Skeletal muscle satellite cell (primary cell): Measurements from ENCODE around the gene OBSCN.

ENCODE experiments used
- H3K27me3 ChIP-seq: 2 replicates; pipeline ENCODE4 v1.7.0; 2013; ENCODE audit warnings: low read length; ENCODE audit not compliant: control insufficient read depth, insufficient read depth
- H3K36me3 ChIP-seq: 2 replicates; pipeline ENCODE4 v1.7.0; 2013; ENCODE audit warnings: mild to moderate bottlenecking, control low read depth, low read length; ENCODE audit not compliant: insufficient read depth
- H3K4me1 ChIP-seq: 2 replicates; pipeline ENCODE4 v1.7.0; 2013; ENCODE audit warnings: low read length; ENCODE audit not compliant: control insufficient read depth, insufficient read depth
- H3K4me2 ChIP-seq: 2 replicates; pipeline ENCODE4 v1.7.0; 2013; ENCODE audit warnings: mild to moderate bottlenecking, low read length
- H3K4me3 ChIP-seq: 2 replicates; pipeline ENCODE4 v1.7.0; 2013; ENCODE audit warnings: low read length
- H3K9ac ChIP-seq: 2 replicates; pipeline ENCODE4 v1.7.0; 2013; ENCODE audit warnings: mild to moderate bottlenecking, low read depth, low read length, moderate library complexity
- H3K9me3 ChIP-seq: replicated peaks from 2 replicates; pipeline ENCODE4 v1.7.0; 2013; ENCODE audit warnings: mild to moderate bottlenecking, control low read depth, low read length

The OBSCN gene

GRCh38 chr1:228370941-228371740 is 163.3 kb downstream of the OBSCN start:
- Histone ChIP-seq H3K4me3 (no peak overlapping the region), H3K36me3 (no peaks in the 10 kb centered on the region), H3K9ac (no peak overlapping the region), H3K4me2 (no peak overlapping the region), H3K9me3 (no peaks in the 10 kb centered on the region), H3K4me1 (peaks cover 11% of the 10 kb centered on the region), H3K27me3 (peaks cover 20% of the 10 kb centered on the region)

GRCh38 chr1:228371741-228372182 is 163.9 kb downstream of the OBSCN start:
- H3K4me2 ChIP-seq, result no peak overlapping the region
- peaks cover 11% of the 10 kb centered on the region for H3K4me1 ChIP-seq
- no peak overlapping the region for H3K9ac ChIP-seq
- no peaks in the 10 kb centered on the region for H3K9me3 ChIP-seq
- no peaks in the 10 kb centered on the region for H3K36me3 ChIP-seq
- no peak overlapping the region for H3K4me3 ChIP-seq
- peaks cover 16% of the 10 kb centered on the region for H3K27me3 ChIP-seq

- Histone ChIP-seq H3K36me3 (no peaks in the 10 kb centered on the region), H3K9me3 (no peaks in the 10 kb centered on the region), H3K9ac (no peak overlapping the region), H3K4me3 (no peak overlapping the region), H3K4me2 (no peak overlapping the region), H3K4me1 (peaks cover 11% of the 10 kb centered on the region), H3K27me3 (peaks cover 11% of the 10 kb centered on the region)
Observed at GRCh38 chr1:228372183-228373003, 164.5 kb downstream of the OBSCN start.

- peaks cover 11% of the 10 kb centered on the region for H3K4me1 ChIP-seq
- H3K4me2 ChIP-seq, result no peak overlapping the region
- H3K4me3 ChIP-seq, result no peak overlapping the region
- no peaks in the 10 kb centered on the region for H3K36me3 ChIP-seq
- no peaks in the 10 kb centered on the region for H3K9me3 ChIP-seq
- H3K27me3 ChIP-seq, result peaks cover 8% of the 10 kb centered on the region
- H3K9ac ChIP-seq, result no peak overlapping the region
Observed at GRCh38 chr1:228373004-228373680, 165.3 kb downstream of the OBSCN start.

- Histone ChIP-seq H3K4me2 (no peak overlapping the region), H3K36me3 (no peaks in the 10 kb centered on the region), H3K9ac (no peak overlapping the region), H3K27me3 (peaks cover 12% of the 10 kb centered on the region), H3K9me3 (no peaks in the 10 kb centered on the region), H3K4me3 (no peak overlapping the region), H3K4me1 (peaks cover 16% of the 10 kb centered on the region)
Observed at GRCh38 chr1:228373681-228374571, 166.1 kb downstream of the OBSCN start.

- H3K27me3 ChIP-seq, result peaks cover 14% of the 10 kb centered on the region
- no peaks in the 10 kb centered on the region for H3K9me3 ChIP-seq
- peaks cover 20% of the 10 kb centered on the region for H3K4me1 ChIP-seq
- no peak overlapping the region for H3K4me3 ChIP-seq
- no peaks in the 10 kb centered on the region for H3K36me3 ChIP-seq
- no peak overlapping the region for H3K9ac ChIP-seq
- no peak overlapping the region for H3K4me2 ChIP-seq
Observed at GRCh38 chr1:228374711-228375577, 167.1 kb downstream of the OBSCN start.

- Histone ChIP-seq H3K9ac (no peak overlapping the region), H3K36me3 (no peaks in the 10 kb centered on the region), H3K27me3 (peaks cover 11% of the 10 kb centered on the region), H3K4me1 (peaks cover 20% of the 10 kb centered on the region), H3K9me3 (no peaks in the 10 kb centered on the region), H3K4me2 (no peak overlapping the region), H3K4me3 (no peak overlapping the region)
Observed at GRCh38 chr1:228375578-228376261, 167.9 kb downstream of the OBSCN start.

- H3K4me1 ChIP-seq, result peaks cover 23% of the 10 kb centered on the region
- peaks cover 11% of the 10 kb centered on the region for H3K27me3 ChIP-seq
Observed at GRCh38 chr1:228376262-228376628, 168.4 kb downstream of the OBSCN start.

GRCh38 chr1:228376651-228377631 is 169.1 kb downstream of the OBSCN start:
- Histone ChIP-seq H3K4me1 (peaks cover 29% of the 10 kb centered on the region), H3K36me3 (no peaks in the 10 kb centered on the region), H3K9ac (no peak overlapping the region), H3K27me3 (peaks cover 11% of the 10 kb centered on the region), H3K4me2 (no peak overlapping the region), H3K9me3 (no peaks in the 10 kb centered on the region), H3K4me3 (no peak overlapping the region)

More at GRCh38 chr1:228376262-228376628, 168.4 kb downstream of the OBSCN start:
- Histone ChIP-seq H3K4me3 (no peak overlapping the region), H3K4me2 (no peak overlapping the region), H3K9ac (no peak overlapping the region), H3K9me3 (no peaks in the 10 kb centered on the region), H3K36me3 (no peaks in the 10 kb centered on the region)
